ENCODE measurements around the gene PBX2. TPM values are rescaled to one million over a fixed set of nuclear protein-coding genes. Genes with fewer than 3 reads are reported as not detected.

Gene PBX2
- total RNA-seq, 4 donors from 2014 or later: 51.0 to 84.7 (median 63.8) TPM

- no peaks in the 10 kb centered on the region for H3K27me3 ChIP-seq
- no peak for DNase-seq (ENCODE audit: low spot score in 2 of 2)
- H3K4me3 ChIP-seq: no peak overlapping the region
- WGBS: 54% methylated on average over 4 of the region's 4 CpGs
- H3K4me1 ChIP-seq: peaks cover 45% of the 10 kb centered on the region
- peak overlapping the region; percentile 7 for H3K27ac ChIP-seq
- TF ChIP-seq POLR2A (IDR thresholded peaks at IDR 0.05): no peak
- H3K36me3 ChIP-seq: peaks cover 29% of the 10 kb centered on the region
- no peaks in the 10 kb centered on the region for H3K9me3 ChIP-seq
Observed at GRCh38 chr6:32173051-32173727, 16.8 kb downstream of the PBX2 start.

GRCh38 chr6:32171234-32171633 lies 18.8 kb downstream of the PBX2 start:
- Histone ChIP-seq H3K36me3 (peaks cover 49% of the 10 kb centered on the region), H3K4me1 (peaks cover 30% of the 10 kb centered on the region), H3K27me3 (no peaks in the 10 kb centered on the region), H3K27ac (no peak overlapping the region), H3K4me3 (no peak overlapping the region), H3K9me3 (no peaks in the 10 kb centered on the region)
- DNase-seq (ENCODE audit: low spot score in 2 of 2): no peak
- TF ChIP-seq EP300 (IDR thresholded peaks at IDR 0.05) (no peak), CTCF (IDR thresholded peaks at IDR 0.05) (no peak), POLR2AphosphoS5 (IDR thresholded peaks at IDR 0.05) (no peak), POLR2A (IDR thresholded peaks at IDR 0.05) (no peak)
- 91% methylated on average over 6 of the region's 6 CpGs for WGBS

GRCh38 chr6:32170294-32170693 lies 19.7 kb downstream of the PBX2 start:
- WGBS: 97% methylated on average over 3 of the region's 11 CpGs

GRCh38 chr6:32168807-32169591 lies 21.0 kb downstream of the PBX2 start:
- Histone ChIP-seq H3K27ac (no peak overlapping the region), H3K4me1 (peaks cover 16% of the 10 kb centered on the region)

More at GRCh38 chr6:32170294-32170693, 19.7 kb downstream of the PBX2 start:
- no peak overlapping the region for H3K27ac ChIP-seq
- no peak for TF ChIP-seq EP300 (IDR thresholded peaks at IDR 0.05)
- no peak for TF ChIP-seq CTCF (IDR thresholded peaks at IDR 0.05)
- no peak for TF ChIP-seq POLR2AphosphoS5 (IDR thresholded peaks at IDR 0.05)
- no peak for TF ChIP-seq POLR2A (IDR thresholded peaks at IDR 0.05)
- H3K9me3 ChIP-seq: no peaks in the 10 kb centered on the region
- no peaks in the 10 kb centered on the region for H3K27me3 ChIP-seq
- peaks cover 23% of the 10 kb centered on the region for H3K4me1 ChIP-seq
- no peak overlapping the region for H3K4me3 ChIP-seq
- no peak for DNase-seq (ENCODE audit: low spot score in 2 of 2)
- H3K36me3 ChIP-seq: peaks cover 57% of the 10 kb centered on the region

GRCh38 chr6:32168350-32168749 lies 21.7 kb downstream of the PBX2 start:
- Histone ChIP-seq H3K36me3 (peaks cover 71% of the 10 kb centered on the region), H3K27ac (no peak overlapping the region), H3K27me3 (no peaks in the 10 kb centered on the region), H3K4me3 (no peak overlapping the region), H3K4me1 (peaks cover 10% of the 10 kb centered on the region), H3K9me3 (no peaks in the 10 kb centered on the region)
- WGBS: 72% methylated on average over 2 of the region's 2 CpGs
- TF ChIP-seq CTCF (IDR thresholded peaks at IDR 0.05) (no peak), POLR2A (IDR thresholded peaks at IDR 0.05) (no peak), POLR2AphosphoS5 (IDR thresholded peaks at IDR 0.05) (no peak), EP300 (IDR thresholded peaks at IDR 0.05) (no peak)
- DNase-seq (ENCODE audit: low spot score in 2 of 2): no peak

More at GRCh38 chr6:32168807-32169591, 21.0 kb downstream of the PBX2 start:
- Histone ChIP-seq H3K27me3 (no peaks in the 10 kb centered on the region), H3K4me3 (no peak overlapping the region), H3K9me3 (no peaks in the 10 kb centered on the region), H3K36me3 (peaks cover 69% of the 10 kb centered on the region)
- 82% methylated on average over 11 of the region's 11 CpGs for WGBS
- no peak for DNase-seq (ENCODE audit: low spot score in 2 of 2)
- TF ChIP-seq POLR2A (IDR thresholded peaks at IDR 0.05) (no peak), EP300 (IDR thresholded peaks at IDR 0.05) (no peak), POLR2AphosphoS5 (IDR thresholded peaks at IDR 0.05) (no peak), CTCF (IDR thresholded peaks at IDR 0.05) (no peak)
